HUES6 (cell line): ENCODE measurements around the gene PCDHA9.

ENCODE experiments used
- H3K27ac ChIP-seq: 2 replicates; pipeline ENCODE4 v1.7.0; 2013; ENCODE audit warnings: low read depth, mild to moderate bottlenecking, low read length, inconsistent platforms
- H3K27me3 ChIP-seq: 2 replicates; pipeline ENCODE4 v1.6.1; 2013; ENCODE audit warnings: low read length; ENCODE audit not compliant: control insufficient read depth, insufficient read depth
- H3K36me3 ChIP-seq: 2 replicates; pipeline ENCODE4 v1.6.1; 2013; ENCODE audit warnings: low read length; ENCODE audit not compliant: control insufficient read depth, insufficient read depth
- H3K4me1 ChIP-seq: 2 replicates; pipeline ENCODE4 v1.6.1; 2013; ENCODE audit warnings: low read length; ENCODE audit not compliant: control insufficient read depth, insufficient read depth
- H3K4me3 ChIP-seq: 2 replicates; pipeline ENCODE4 v1.5.1; 2013; ENCODE audit warnings: low read depth, low read length
- H3K9ac ChIP-seq: one replicate; pipeline ENCODE4 v1.6.1; 2013; ENCODE audit warnings: mild to moderate bottlenecking, low read length
- H3K9me3 ChIP-seq: 2 replicates; pipeline ENCODE4 v1.6.1; 2013; ENCODE audit warnings: low read depth, low read length; ENCODE audit not compliant: control insufficient read depth, insufficient read depth

The PCDHA9 gene

DNA sequence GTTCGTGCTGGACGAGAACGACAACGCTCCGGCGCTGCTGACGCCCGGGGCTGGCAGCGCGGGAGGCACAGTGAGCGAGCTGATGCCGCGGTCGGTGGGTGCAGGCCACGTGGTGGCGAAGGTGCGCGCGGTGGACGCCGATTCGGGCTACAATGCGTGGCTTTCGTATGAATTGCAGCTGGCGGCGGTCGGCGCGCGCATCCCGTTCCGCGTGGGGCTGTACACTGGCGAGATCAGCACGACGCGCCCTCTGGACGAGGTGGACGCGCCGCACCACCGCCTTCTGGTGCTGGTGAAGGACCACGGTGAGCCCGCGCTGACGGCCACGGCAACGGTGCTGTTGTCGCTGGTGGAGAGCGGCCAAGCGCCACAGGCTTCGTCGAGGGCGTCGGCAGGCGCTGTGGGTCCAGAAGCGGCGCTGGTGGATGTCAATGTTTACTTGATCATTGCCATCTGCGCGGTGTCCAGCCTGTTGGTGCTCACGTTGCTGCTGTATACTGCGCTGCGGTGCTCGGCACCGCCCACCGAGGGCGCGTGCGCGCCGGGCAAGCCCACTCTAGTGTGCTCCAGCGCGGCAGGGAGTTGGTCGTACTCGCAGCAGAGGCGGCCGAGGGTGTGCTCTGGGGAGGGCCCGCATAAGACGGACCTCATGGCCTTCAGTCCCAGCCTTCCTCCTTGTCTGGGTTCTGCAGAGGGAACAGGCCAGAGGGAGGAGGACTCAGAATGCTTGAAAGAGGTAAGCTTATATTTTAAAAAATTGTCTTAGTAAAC lies 35.9 kb downstream of the PCDHA9 start:
- no peak overlapping the region for H3K9ac ChIP-seq
- H3K4me3 ChIP-seq, result no peak overlapping the region
- no peak overlapping the region for H3K27ac ChIP-seq
- no peaks in the 10 kb centered on the region for H3K36me3 ChIP-seq
- H3K4me1 ChIP-seq, result no peaks in the 10 kb centered on the region
- no peaks in the 10 kb centered on the region for H3K9me3 ChIP-seq
- no peaks in the 10 kb centered on the region for H3K27me3 ChIP-seq
